Measurements from ENCODE around the gene ORAI3.

The ORAI3 gene

GRCh38 chr16:30966033-30966619 is 17.3 kb downstream of the ORAI3 start:
- no peaks in the 10 kb centered on the region for H3K9me3 Mint-ChIP-seq
- H3K4me1 Mint-ChIP-seq, result peaks cover 19% of the 10 kb centered on the region
- H3K36me3 Mint-ChIP-seq, result peaks cover 85% of the 10 kb centered on the region
- peak overlapping the region; percentile 37 for H3K27ac Mint-ChIP-seq
- ATAC-seq, result no peak
- H3K4me3 Mint-ChIP-seq, result no peak overlapping the region
- H3K27me3 Mint-ChIP-seq, result no peaks in the 10 kb centered on the region

DNA sequence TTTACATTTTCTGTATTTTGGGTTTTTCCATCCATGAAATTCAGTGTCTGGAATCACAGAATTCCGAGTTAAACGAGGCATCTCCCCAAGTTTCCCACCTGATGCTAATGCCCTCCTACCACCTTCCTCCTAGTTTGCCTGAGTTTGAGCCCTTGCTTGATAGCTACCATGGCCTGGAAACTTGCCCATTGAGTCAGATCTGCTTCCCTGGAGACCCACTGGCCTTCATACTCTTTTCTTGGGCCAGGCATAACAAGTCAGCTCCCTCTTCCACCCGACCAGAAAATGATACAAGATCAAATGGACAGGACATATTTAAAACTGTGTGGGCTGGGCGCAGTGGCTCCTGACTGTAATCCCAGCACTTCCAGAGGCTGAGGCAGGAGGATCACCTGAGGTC is 18.9 kb downstream of the ORAI3 start:
- peaks cover 86% of the 10 kb centered on the region for H3K36me3 Mint-ChIP-seq
- peaks cover 19% of the 10 kb centered on the region for H3K4me1 Mint-ChIP-seq
- no peak for ATAC-seq
- no peaks in the 10 kb centered on the region for H3K27me3 Mint-ChIP-seq
- H3K4me3 Mint-ChIP-seq, result no peak overlapping the region
- H3K9me3 Mint-ChIP-seq, result no peaks in the 10 kb centered on the region
- H3K27ac Mint-ChIP-seq, result no peak overlapping the region

GRCh38 chr16:30969246-30969842 is 20.5 kb downstream of the ORAI3 start:
- ATAC-seq, result no peak
- Mint-ChIP-seq H3K4me3 (no peak overlapping the region), H3K27ac (no peak overlapping the region), H3K4me1 (peaks cover 18% of the 10 kb centered on the region), H3K36me3 (peaks cover 86% of the 10 kb centered on the region), H3K9me3 (no peaks in the 10 kb centered on the region), H3K27me3 (no peaks in the 10 kb centered on the region)

DNA sequence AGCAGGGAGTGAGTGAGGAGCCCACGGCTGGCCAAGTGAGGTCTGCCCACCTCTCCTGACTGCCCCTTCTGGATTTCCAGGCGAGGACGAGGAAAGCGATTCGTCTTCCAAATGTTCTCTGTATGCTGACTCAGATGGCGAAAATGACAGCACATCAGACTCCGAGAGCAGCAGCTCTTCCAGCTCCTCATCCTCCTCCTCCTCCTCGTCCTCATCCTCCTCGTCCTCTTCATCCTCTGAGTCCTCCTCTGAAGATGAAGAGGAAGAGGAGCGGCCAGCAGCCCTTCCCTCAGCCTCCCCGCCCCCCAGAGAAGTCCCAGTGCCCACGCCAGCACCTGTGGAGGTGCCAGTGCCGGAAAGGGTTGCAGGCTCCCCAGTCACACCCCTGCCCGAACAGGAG is 22.4 kb downstream of the ORAI3 start:
- no peak for ATAC-seq
- Mint-ChIP-seq H3K27me3 (no peaks in the 10 kb centered on the region), H3K4me3 (no peak overlapping the region), H3K27ac (peak overlapping the region; percentile 33), H3K9me3 (no peaks in the 10 kb centered on the region), H3K4me1 (peaks cover 5% of the 10 kb centered on the region), H3K36me3 (peaks cover 80% of the 10 kb centered on the region)

DNA sequence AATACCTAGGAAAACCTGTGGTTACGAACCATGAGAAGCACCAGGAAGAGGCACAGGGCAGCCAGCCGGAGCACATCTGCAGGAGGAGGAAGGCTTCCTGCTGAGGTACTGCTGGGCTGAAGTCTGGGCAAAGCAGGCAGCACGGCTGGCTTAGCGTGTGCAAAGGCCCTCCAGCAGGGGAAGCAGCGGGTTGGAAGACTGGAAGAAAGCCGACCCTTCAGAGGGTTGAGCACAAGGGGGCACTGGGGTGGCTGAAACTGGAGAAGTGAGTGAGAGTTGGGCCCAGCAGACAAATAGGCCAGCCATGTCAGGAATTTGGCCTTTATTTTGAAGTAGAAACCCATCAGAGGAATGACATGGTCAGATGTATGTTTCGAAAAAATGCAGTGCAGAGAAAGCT is 24.0 kb downstream of the ORAI3 start:
- H3K27ac Mint-ChIP-seq, result no peak overlapping the region
- ATAC-seq, result no peak
- H3K4me1 Mint-ChIP-seq, result no peaks in the 10 kb centered on the region

GRCh38 chr16:30974348-30974747 is 25.5 kb downstream of the ORAI3 start:
- Mint-ChIP-seq H3K27me3 (no peaks in the 10 kb centered on the region), H3K27ac (no peak overlapping the region), H3K4me3 (no peak overlapping the region), H3K4me1 (no peaks in the 10 kb centered on the region), H3K36me3 (peaks cover 75% of the 10 kb centered on the region), H3K9me3 (no peaks in the 10 kb centered on the region)
- ATAC-seq, result no peak

More for the DNA sequence above, 24.0 kb downstream of the ORAI3 start:
- H3K36me3 Mint-ChIP-seq, result peaks cover 78% of the 10 kb centered on the region
- H3K9me3 Mint-ChIP-seq, result no peaks in the 10 kb centered on the region
- H3K4me3 Mint-ChIP-seq, result no peak overlapping the region
- H3K27me3 Mint-ChIP-seq, result no peaks in the 10 kb centered on the region

- H3K27ac Mint-ChIP-seq, result no peak overlapping the region
- peaks cover 70% of the 10 kb centered on the region for H3K36me3 Mint-ChIP-seq
- no peaks in the 10 kb centered on the region for H3K9me3 Mint-ChIP-seq
- H3K4me1 Mint-ChIP-seq, result no peaks in the 10 kb centered on the region
- no peaks in the 10 kb centered on the region for H3K27me3 Mint-ChIP-seq
- ATAC-seq, result no peak
- H3K4me3 Mint-ChIP-seq, result no peak overlapping the region
Observed at GRCh38 chr16:30976486-30976885, 27.6 kb downstream of the ORAI3 start.

DNA sequence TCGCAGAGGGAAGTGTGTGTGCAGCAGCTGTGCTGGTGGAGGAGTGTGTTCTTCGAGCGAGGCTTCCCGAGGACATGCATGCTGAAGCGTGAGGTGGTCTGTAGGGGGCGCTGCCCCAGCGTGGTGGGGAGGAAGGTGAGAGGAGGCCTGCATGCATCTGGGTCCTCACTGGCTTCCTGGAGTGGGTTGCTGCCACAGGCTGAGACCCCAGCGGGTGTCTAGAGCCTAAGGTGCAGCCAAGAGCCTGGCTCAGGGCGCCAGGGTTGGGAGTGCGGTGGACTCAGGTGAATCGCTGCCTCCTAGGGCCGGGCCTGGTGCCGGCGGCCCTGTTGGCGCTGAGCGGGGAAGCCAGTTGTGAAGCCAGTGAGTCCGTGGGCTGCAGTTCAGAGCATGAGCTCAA is 28.6 kb downstream of the ORAI3 start:
- no peak overlapping the region for H3K27ac Mint-ChIP-seq

DNA sequence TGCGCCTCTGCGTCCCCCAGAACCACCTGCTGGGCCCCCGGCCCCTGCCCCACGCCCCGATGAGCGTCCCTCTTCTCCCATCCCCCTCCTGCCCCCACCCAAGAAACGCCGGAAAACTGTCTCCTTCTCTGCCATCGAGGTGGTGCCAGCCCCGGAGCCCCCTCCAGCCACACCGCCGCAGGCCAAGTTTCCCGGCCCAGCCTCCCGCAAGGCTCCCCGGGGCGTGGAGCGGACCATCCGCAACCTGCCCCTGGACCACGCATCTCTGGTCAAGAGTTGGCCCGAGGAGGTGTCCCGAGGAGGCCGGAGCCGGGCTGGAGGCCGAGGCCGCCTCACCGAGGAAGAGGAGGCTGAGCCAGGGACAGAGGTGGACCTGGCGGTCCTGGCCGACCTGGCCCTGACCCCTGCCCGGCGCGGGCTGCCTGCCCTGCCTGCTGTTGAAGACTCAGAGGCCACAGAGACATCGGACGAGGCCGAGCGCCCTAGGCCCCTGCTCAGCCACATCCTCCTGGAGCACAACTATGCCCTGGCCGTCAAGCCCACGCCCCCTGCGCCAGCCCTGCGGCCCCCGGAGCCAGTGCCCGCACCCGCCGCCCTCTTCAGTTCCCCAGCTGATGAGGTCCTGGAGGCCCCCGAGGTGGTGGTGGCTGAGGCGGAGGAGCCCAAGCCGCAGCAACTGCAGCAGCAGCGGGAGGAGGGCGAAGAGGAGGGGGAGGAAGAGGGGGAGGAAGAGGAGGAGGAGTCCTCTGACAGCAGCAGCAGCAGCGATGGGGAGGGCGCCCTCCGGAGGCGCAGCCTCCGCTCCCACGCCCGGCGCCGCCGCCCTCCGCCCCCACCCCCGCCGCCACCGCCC is 30.5 kb downstream of the ORAI3 start:
- H3K27me3 Mint-ChIP-seq, result no peaks in the 10 kb centered on the region
- no peaks in the 10 kb centered on the region for H3K9me3 Mint-ChIP-seq
- H3K4me1 Mint-ChIP-seq, result peaks cover 3% of the 10 kb centered on the region
- peaks cover 66% of the 10 kb centered on the region for H3K36me3 Mint-ChIP-seq
- no peak overlapping the region for H3K4me3 Mint-ChIP-seq
- H3K27ac Mint-ChIP-seq, result no peak overlapping the region
- ATAC-seq, result no peak

More for the DNA sequence above, 28.6 kb downstream of the ORAI3 start:
- Mint-ChIP-seq H3K36me3 (peaks cover 71% of the 10 kb centered on the region), H3K27me3 (no peaks in the 10 kb centered on the region), H3K4me3 (no peak overlapping the region), H3K9me3 (no peaks in the 10 kb centered on the region), H3K4me1 (no peaks in the 10 kb centered on the region)
- no peak for ATAC-seq

DNA sequence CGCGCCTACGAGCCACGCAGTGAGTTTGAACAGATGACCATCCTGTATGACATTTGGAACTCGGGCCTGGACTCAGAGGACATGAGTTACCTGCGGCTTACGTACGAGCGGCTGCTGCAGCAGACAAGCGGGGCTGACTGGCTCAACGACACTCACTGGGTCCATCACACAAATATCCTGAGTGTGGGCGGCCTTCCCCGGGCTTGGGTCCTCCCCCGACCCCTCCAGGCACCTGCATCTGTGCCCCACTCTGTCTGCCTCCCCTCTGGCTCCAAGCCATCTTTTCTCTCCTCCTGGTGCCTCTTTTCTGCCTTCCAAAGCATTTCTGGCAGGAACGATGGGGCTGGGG is 31.1 kb downstream of the ORAI3 start:
- ATAC-seq, result no peak
- H3K4me3 Mint-ChIP-seq, result no peak overlapping the region
- H3K27ac Mint-ChIP-seq, result no peak overlapping the region
- no peaks in the 10 kb centered on the region for H3K27me3 Mint-ChIP-seq
- peaks cover 65% of the 10 kb centered on the region for H3K36me3 Mint-ChIP-seq
- H3K4me1 Mint-ChIP-seq, result peaks cover 9% of the 10 kb centered on the region
- H3K9me3 Mint-ChIP-seq, result no peaks in the 10 kb centered on the region

- Mint-ChIP-seq H3K9me3 (no peaks in the 10 kb centered on the region), H3K4me3 (no peak overlapping the region), H3K27ac (no peak overlapping the region), H3K27me3 (no peaks in the 10 kb centered on the region), H3K36me3 (peaks cover 65% of the 10 kb centered on the region), H3K4me1 (peaks cover 13% of the 10 kb centered on the region)
- no peak for ATAC-seq
Observed at GRCh38 chr16:30980434-30980833, 31.6 kb downstream of the ORAI3 start.

DNA sequence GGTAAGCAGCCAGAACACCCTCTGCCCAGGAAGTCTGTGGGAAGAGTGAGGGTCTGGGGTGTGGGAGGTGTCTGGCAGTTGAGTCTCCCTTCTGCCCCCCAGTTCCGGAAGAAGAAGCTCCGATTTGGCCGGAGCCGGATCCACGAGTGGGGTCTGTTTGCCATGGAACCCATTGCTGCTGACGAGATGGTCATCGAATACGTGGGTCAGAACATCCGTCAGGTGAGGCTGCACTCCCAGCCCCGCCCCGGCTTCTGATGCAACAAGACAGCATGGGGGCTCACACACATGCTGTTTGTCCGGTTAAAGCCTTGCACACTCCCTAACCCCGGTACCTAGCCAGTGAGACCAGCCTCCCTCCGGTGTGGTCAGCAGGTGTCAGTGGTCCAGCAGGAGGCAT is 32.1 kb downstream of the ORAI3 start:
- no peak for ATAC-seq
- H3K36me3 Mint-ChIP-seq, result peaks cover 60% of the 10 kb centered on the region
- no peak overlapping the region for H3K4me3 Mint-ChIP-seq
- H3K27ac Mint-ChIP-seq, result no peak overlapping the region
- H3K4me1 Mint-ChIP-seq, result peaks cover 13% of the 10 kb centered on the region
- no peaks in the 10 kb centered on the region for H3K9me3 Mint-ChIP-seq
- no peaks in the 10 kb centered on the region for H3K27me3 Mint-ChIP-seq

GRCh38 chr16:30982548-30983288 is 33.9 kb downstream of the ORAI3 start:
- H3K4me1 Mint-ChIP-seq, result peaks cover 13% of the 10 kb centered on the region
- peaks cover 56% of the 10 kb centered on the region for H3K36me3 Mint-ChIP-seq
- ATAC-seq, result no peak
- H3K4me3 Mint-ChIP-seq, result no peak overlapping the region
- H3K9me3 Mint-ChIP-seq, result no peaks in the 10 kb centered on the region
- no peak overlapping the region for H3K27ac Mint-ChIP-seq
- H3K27me3 Mint-ChIP-seq, result no peaks in the 10 kb centered on the region

DNA sequence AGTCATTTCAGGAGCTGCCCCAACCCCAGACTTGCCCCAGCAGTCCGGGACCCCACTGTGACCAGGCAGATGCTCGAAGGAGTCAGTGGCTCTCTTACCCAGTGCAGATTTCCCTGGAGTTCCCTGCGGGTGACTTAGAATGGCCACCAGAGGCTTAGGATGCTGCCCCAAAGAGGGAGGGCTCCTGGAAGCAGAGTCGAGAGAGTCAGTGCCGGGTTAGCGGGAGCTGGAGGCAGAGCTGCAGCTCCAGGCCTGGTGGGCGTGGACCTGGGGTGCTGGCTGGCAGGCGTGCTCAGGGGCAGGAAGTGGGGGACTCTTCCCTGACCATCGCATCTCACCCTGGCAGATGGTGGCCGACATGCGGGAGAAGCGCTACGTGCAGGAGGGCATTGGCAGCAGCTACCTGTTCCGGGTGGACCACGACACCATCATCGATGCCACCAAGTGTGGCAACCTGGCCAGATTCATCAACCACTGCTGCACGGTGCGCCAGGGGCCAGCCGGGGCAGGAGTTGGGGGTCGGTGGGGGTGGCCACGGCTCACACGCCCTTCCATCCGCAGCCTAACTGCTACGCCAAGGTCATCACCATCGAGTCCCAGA is 34.5 kb downstream of the ORAI3 start:
- Mint-ChIP-seq H3K9me3 (no peaks in the 10 kb centered on the region), H3K4me3 (no peak overlapping the region)

More for the DNA sequence above, 34.5 kb downstream of the ORAI3 start:
- no peak overlapping the region for H3K27ac Mint-ChIP-seq
- H3K27me3 Mint-ChIP-seq, result no peaks in the 10 kb centered on the region
- no peak for ATAC-seq
- peaks cover 56% of the 10 kb centered on the region for H3K36me3 Mint-ChIP-seq
- H3K4me1 Mint-ChIP-seq, result peaks cover 13% of the 10 kb centered on the region
